Measurements from ENCODE around the gene IDH1. TPM values are rescaled to one million over a fixed set of nuclear protein-coding genes. Genes with fewer than 3 reads are reported as not detected.

IDH1 gene
- total RNA-seq, 1 experiment from 2014 or later = 91.2 TPM

- ATAC-seq (no peak), DNase-seq (ENCODE audit: low read depth, low spot score) (no peak)
- H3K27me3 ChIP-seq (ENCODE audit: insufficient read depth, low read length) = no peaks in the 10 kb centered on the region
- H3K79me2 ChIP-seq (ENCODE audit: insufficient read depth, low read length) = no peaks in the 10 kb centered on the region
- H3K36me3 ChIP-seq (ENCODE audit: control insufficient read depth in 1 of 2, insufficient read depth in 2 of 2, low read length in 2 of 2) = no peaks in the 10 kb centered on the region
- H3K4me3 ChIP-seq (replicated peaks in 1 of 2; ENCODE audit: low read depth in 1 of 2, low read length in 2 of 2) = no peak overlapping the region
- H3K9ac ChIP-seq (ENCODE audit: low read length) = no peak overlapping the region
- POLR2A ChIA-PET = no interaction called here
- TF ChIP-seq EZH2phosphoT487 (IDR thresholded peaks at IDR 0.05; ENCODE audit: borderline replicate concordance) (no peak), REST (IDR thresholded peaks at IDR 0.05; ENCODE audit: low read depth) (no peak)
- BruUV-seq (replicated peaks) = no TSS peak
- no peak overlapping the region for H3K4me2 ChIP-seq (ENCODE audit: low read length)
- H3K9me2 ChIP-seq (ENCODE audit: insufficient read depth) = no peaks in the 10 kb centered on the region
- H2AFZ ChIP-seq (ENCODE audit: low read depth, low read length, poor library complexity, severe bottlenecking) = no peak overlapping the region
- no peaks in the 10 kb centered on the region for H3K9me3 ChIP-seq (ENCODE audit: control insufficient read depth in 1 of 2, insufficient read depth in 1 of 2, low read depth in 1 of 2, low read length in 2 of 2)
- RAD21 ChIA-PET (ENCODE audit: low non-redundant PET in 1 of 2, low total read pairs in 2 of 2, uncharacterized antibody in 2 of 2, unreplicated experiment in 2 of 2) = no interaction called here
- intact Hi-C loops (cut with micrococcal nuclease) = no loop called here
- CTCF ChIA-PET = no interaction called here
- H3K27ac ChIP-seq (ENCODE audit: low read depth, low read length) = no peak overlapping the region
- no peaks in the 10 kb centered on the region for H3K4me1 ChIP-seq (ENCODE audit: control insufficient read depth in 1 of 2, insufficient read depth in 2 of 2, low read length in 2 of 2)
- H4K20me1 ChIP-seq (ENCODE audit: insufficient read depth) = no peaks in the 10 kb centered on the region
Observed at GRCh38 chr2:208186465-208186864, 68.4 kb downstream of the IDH1 start.

Other genes with a start within 250 kb of the IDH1 start
- gene PLEKHM3, start 229.5 kb downstream of the IDH1 start, total RNA-seq (2021; ENCODE audit: unreplicated experiment) = 6.3 TPM
- not detected for gene CRYGD, start 130.5 kb downstream of the IDH1 start, total RNA-seq (2021; ENCODE audit: unreplicated experiment)
- not detected for gene CRYGC, start 125.2 kb downstream of the IDH1 start, total RNA-seq (2021; ENCODE audit: unreplicated experiment)
- gene CRYGB, start 108.9 kb downstream of the IDH1 start, total RNA-seq (2021; ENCODE audit: unreplicated experiment) = not detected
- gene CRYGA, start 91.5 kb downstream of the IDH1 start, total RNA-seq (2021; ENCODE audit: unreplicated experiment) = not detected
- gene C2orf80, start 65.0 kb downstream of the IDH1 start, total RNA-seq (2021; ENCODE audit: unreplicated experiment) = not detected
- gene PIKFYVE, start 11.2 kb upstream of the IDH1 start, total RNA-seq (2021; ENCODE audit: unreplicated experiment) = 21.8 TPM
- gene PTH2R, start 151.7 kb upstream of the IDH1 start, total RNA-seq (2021; ENCODE audit: unreplicated experiment) = 0.12 TPM